Sigmoid colon (tissue), 4 donors: Measurements from ENCODE around the gene CUL4B.

Source experiments
- POLR2AphosphoS5 ChIP-seq, 4 donors: sonication (generic); formaldehyde crosslinking; IDR thresholded peaks; one replicate each; pipeline ENCODE4 v1.6.1; 2017; ENCODE audit warnings: antibody characterized with exemption in 4 of 4
- TF ChIP-seq, protein P1 (sequence below), 4 experiments: fragments of 450-650 bp in 3 of 4; fragments of 200-600 bp in 1 of 4; IDR thresholded peaks; one replicate each; pipeline ENCODE4 v1.5.1; 2016 to 2019; ENCODE audit warnings: antibody characterized with exemption in 4 of 4, mild to moderate bottlenecking in 3 of 4, moderate library complexity in 2 of 4

DNA sequence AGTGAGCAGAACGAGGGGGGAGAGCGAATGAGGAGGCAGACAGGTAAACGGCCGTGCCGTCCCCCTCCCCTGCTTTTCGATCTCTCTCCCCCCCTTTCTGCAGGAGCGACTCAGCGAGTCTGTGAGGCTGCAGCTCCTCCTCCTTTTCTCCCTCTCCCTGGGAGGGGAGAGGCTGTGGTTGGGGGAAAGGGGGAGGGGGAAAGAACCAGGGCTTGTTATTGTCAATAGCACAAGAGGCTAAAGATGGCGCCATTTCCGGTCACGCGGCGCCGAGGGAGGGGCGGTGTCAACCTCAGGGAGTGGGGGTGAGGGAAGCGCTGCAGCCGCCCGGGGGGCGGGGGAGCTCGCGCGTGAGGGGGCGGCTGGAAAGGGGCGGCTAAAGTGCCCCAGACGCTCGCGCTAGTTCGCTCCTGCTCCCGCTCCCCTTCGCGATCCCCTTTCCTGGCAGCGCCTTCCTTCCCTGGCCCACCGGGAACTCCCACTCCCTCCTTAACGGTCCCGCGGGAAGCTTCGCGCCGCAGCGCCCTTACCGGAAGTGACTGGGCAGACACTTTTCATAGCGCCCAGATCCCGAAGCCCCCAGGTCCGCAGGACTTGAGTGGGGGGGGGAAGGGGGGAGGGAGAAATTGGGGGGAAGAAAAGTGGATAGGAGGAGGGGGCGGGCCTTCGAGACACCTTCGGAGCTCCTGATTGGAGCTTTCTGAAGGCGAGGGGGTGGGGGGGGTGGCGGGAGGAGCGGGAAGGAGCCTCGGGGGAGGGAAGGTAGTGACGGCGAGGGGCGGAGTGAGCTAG lies at the start of gene CUL4B:
- TF ChIP-seq, protein P1, sequence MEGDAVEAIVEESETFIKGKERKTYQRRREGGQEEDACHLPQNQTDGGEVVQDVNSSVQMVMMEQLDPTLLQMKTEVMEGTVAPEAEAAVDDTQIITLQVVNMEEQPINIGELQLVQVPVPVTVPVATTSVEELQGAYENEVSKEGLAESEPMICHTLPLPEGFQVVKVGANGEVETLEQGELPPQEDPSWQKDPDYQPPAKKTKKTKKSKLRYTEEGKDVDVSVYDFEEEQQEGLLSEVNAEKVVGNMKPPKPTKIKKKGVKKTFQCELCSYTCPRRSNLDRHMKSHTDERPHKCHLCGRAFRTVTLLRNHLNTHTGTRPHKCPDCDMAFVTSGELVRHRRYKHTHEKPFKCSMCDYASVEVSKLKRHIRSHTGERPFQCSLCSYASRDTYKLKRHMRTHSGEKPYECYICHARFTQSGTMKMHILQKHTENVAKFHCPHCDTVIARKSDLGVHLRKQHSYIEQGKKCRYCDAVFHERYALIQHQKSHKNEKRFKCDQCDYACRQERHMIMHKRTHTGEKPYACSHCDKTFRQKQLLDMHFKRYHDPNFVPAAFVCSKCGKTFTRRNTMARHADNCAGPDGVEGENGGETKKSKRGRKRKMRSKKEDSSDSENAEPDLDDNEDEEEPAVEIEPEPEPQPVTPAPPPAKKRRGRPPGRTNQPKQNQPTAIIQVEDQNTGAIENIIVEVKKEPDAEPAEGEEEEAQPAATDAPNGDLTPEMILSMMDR (IDR thresholded peaks at IDR 0.05) = no peak
- peak; percentile 1 to 85 (median 79) for TF ChIP-seq POLR2AphosphoS5 (IDR thresholded peaks at IDR 0.05)
